Umbilical cord (tissue), 2 donors: ENCODE results near the gene PSAPL1. TPM values are rescaled to one million over a fixed set of nuclear protein-coding genes. Genes with fewer than 3 reads are reported as not detected.
"Not testable (repeated sequence)": the region's sequence is repeated elsewhere in the genome, so short reads cannot be mapped to it uniquely, and the experiment has no call there.

ENCODE experiments used
- DNase-seq: peaks from one replicate; pipeline ENCODE4 v3.0.0-alpha.2; 2015; ENCODE audit warnings: low spot score
- total RNA-seq: library from RNA; depleted of rRNA; stranded (reverse); fragments of >200 nt; gene quantifications from one replicate; pipeline ENCODE4 v1.2.3, GENCODE V29; 2014; ENCODE audit warnings: low replicate concordance; ENCODE audit not compliant: insufficient read depth

PSAPL1 gene
- total RNA-seq, 1 donor from 2014 or later = 0.24 TPM

DNA sequence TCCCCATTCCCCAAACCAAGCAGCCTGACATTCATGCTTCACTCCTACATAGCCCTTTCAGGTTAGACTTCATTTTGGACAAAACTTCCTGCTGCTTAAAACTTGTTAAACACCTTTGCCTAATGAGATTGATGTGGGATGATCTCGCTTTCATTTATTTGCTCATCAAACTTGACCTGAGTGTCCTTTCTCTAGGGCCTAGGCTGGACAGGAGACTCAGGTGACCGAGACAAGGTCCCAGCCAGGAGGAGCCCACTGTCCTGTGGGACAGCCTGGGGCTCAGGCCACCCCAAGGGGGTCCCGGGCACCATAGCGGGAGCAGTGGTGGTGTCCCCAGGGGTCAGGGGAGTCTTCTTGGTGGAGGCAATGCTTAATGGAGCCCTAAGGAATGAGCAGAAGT lies 23.7 kb upstream of the PSAPL1 start:
- no peak for DNase-seq

- DNase-seq = no peak
Observed at GRCh38 chr4:7458066-7458425, 23.3 kb upstream of the PSAPL1 start.

DNA sequence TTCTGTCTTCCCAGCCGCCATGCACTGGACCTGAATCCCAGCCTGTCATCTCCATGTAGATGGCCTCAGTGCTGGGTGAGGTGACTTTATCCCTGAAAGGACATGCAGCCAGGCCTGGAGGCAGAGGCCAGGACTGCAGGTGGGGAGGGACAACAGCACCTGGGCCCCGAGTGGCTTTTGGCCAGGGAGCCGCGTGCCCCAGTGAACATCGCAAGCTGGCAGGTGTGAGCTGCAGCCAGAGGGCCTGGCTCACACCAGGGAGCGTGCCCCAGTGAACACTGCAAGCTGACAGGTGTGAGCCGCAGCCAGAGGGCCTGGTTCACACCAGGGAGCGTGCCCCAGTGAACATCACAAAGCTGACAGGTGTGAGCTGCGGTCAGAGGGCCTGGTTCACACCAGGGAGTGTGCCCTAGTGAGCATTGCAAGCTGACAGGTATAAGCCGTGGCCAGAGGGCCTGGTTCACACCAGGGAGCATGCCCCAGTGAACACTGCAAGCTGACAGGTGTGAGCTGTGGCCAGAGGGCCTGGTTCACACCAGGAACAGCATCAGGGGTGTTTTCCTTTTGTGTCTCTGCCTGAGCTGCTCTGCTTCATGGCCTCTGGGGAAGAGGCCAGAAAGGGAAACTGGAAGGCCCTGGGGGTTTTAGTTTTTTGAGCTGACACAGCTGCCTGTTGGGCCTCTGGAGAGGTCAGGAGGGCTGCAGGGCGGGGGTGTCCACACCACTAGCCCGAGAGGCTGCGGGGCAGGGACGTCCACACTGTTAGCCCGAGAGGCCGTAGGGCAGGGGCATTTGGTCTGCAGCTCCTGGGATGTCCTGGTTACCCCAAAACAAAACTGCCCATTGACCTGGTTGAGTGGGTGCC lies 22.7 kb upstream of the PSAPL1 start:
- no peak for DNase-seq

DNA sequence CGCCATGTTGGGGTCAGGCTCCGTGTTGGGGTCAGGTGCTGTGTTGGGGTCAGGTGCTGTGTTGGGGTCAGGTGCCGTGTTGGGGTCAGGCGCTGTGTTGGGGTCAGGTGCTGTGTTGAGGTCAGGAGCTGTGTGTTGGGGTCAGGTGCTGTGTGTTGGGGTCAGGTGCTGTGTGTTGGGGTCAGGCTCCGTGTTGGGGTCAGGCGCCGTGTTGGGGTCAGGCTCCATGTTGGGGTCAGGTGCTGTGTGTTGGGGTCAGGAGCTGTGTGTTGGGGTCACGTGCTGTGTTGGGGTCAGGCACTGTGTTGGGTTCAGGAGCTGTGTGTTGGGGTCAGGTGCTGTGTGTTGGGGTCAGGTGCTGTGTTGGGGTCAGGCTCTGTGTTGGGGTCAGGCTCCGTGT lies 18.1 kb upstream of the PSAPL1 start:
- DNase-seq = not testable (repeated sequence)

- DNase-seq = no peak
Observed at GRCh38 chr4:7451800-7452199, 17.1 kb upstream of the PSAPL1 start.

DNA sequence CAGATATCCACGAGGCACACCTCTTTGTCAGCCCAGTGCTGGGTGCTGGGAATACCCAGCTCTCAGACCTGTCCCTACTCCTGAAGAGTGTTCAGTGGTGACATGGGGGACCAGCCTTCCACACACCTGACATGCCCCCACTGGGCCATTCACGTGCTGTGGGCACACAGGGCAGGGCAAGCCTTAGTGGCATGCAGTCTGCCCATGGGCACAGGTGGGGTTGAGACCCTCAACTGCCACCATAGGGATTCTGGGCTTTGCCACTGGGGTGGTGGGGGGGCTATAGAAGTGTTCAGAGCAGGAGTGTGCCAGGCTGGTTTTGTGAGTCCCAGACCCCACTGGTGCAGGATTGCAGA lies 16.7 kb upstream of the PSAPL1 start:
- DNase-seq = no peak

- DNase-seq = no peak
Observed at GRCh38 chr4:7450775-7451433, 16.2 kb upstream of the PSAPL1 start.

- no peak for DNase-seq
Observed at GRCh38 chr4:7448036-7448435, 13.3 kb upstream of the PSAPL1 start.

GRCh38 chr4:7447236-7447635 lies 12.5 kb upstream of the PSAPL1 start:
- DNase-seq = no peak

GRCh38 chr4:7444731-7445130 lies 10.0 kb upstream of the PSAPL1 start:
- DNase-seq = no peak

DNA sequence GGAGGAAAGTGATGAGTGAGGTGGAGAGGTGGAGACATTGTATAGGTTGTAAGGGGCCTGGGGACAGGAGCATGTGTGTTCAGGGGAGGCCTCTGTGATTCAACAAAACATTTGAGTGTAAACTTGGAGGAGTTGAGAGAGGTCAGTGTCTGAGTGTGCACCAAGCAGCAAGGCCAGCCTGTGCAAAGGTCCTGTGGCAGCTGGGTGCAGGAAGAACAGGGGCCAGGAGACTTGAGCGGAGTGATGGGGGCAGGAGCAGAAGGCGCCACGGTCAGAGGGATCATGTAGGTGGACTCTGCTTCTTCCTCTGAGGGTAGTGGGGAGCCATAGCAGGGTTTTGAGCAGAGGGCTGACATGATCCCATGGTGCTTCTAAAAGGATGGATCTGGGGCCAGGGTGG lies 9.6 kb upstream of the PSAPL1 start:
- no peak for DNase-seq

GRCh38 chr4:7442574-7443162 lies 7.9 kb upstream of the PSAPL1 start:
- no peak for DNase-seq

DNA sequence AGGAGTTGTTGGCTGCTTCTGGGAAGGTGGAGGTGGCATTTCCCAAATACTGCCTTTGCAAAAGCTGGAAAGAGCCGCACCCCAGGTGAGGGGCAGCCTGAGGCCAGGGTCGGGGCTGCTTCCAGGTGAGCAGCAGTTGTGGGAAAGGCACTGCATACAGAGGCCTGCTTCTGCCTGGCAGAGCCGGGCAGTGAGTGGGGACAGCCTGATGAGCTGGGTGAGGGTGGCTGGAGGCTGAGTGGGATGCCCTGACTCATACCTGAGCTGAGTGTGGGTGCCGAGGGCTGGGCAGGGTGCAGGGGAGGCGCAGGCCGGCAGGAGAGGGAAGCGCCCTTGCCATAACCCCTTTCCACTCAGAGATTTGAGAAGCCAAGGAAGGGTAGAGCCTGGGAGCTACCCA lies 6.5 kb upstream of the PSAPL1 start:
- no peak for DNase-seq

DNA sequence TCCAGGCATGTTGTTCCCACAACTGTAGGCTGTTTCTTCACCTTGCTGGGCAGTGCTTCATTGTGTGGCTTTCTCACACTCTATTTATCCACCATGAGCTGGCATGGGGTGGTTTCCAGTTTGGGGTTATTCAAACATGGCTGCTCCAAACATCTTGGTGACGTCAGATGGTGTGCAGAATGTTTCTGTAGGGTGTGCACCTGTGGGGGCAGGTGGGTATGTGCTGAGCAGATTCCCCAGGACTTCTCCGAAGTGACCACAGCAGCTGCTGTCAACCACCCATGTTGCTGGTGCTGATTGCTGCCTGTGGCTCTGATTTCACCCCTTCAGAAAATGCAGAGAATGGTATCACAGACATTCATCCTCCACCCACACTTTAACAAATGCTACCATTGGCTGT lies 5.0 kb upstream of the PSAPL1 start:
- DNase-seq = no peak

- DNase-seq = no peak
Observed at GRCh38 chr4:7436256-7436655, 1.5 kb upstream of the PSAPL1 start.

GRCh38 chr4:7435471-7436061 lies 836 bp upstream of the PSAPL1 start:
- peak; percentile 31 for DNase-seq

DNA sequence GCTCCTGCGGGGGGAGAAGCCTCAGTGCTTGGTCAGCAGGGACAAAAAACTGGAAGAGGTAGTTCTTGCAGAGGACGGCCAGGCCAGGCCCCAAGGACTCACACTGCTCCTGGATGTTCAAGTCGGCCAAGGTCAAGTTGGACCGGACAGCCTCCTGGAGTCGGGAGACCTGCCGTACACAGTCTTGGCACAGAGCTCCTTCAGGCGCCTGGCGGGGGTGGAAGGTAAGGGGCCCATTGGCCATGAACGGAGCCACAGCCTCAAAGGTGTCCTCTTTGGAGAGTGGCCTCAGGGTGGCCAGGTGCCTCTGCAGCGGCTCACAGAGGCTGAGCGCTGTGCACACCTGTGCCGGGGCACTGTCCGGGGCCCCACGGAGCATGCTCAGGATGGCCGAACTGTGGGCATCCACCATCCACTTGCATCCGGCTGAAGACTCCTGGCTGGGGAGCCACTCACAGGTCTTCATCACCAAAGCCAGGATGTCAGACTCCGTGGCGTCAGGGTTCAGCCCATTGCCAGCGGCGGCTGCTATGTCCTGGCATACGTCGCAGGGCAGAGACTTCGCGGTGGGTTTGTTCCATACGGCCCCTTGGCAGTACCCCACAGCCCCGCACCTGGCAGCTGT lies 477 bp downstream of the PSAPL1 start:
- no peak for DNase-seq

- no peak for DNase-seq
Observed at GRCh38 chr4:7433376-7434140, 1.2 kb downstream of the PSAPL1 start.

DNA sequence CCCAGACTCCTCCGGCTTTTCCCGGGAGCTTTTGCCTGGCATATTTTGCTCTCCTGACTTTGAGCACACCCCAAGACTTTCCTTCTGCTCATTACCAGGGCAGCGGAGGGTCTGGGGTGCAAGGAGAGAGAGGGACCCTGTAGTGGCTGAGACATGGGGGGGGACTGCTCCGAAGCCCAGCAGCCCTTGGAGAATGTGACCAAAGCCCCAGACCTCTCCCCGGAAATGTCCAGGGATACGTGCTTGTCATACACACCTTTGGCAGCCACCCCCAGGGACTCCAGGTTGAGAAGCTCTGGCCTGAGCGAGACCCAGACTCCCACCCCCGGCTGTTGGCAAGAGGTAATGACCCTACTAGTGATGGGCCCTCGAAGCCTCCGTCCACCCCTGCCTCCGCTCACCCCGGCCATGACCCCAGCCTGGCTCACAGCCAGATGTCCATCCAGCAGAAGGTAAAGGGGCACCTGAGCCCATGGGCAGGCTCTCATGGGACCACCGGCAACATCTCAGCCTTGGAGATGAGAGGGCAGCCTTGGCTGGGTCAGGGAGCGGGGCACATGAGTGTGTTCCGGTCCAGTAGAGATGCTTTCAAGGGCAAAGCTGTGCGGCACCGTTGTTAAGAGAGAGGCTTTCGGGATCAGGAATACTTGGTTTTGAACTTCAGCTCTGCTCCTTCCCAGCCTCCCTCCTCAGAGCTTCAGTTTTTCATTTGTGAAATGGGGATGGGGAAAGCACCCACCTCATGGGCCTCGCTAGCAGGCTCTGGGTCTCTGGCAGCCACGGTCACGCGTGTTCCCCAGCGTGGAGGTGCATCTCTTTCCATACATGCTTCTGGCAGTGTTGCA lies 2.0 kb downstream of the PSAPL1 start:
- no peak for DNase-seq
